IMR-90 (cell line): ENCODE results near the gene PRPF40B. TPM values are rescaled to one million over a fixed set of nuclear protein-coding genes. Genes with fewer than 3 reads are reported as not detected.

Experiments used
- ATAC-seq: fragments of 200-7000 bp; cut with Tn5 transposase; 2 replicates; pipeline ENCODE4 v1.9.1; 2020; ENCODE audit warnings: low read depth, mild to moderate bottlenecking, moderate library complexity
- BruUV-seq: library from RNA; stranded (reverse); fragments of 400-500 nt; replicated peaks from 2 replicates; lab custom pipeline; 2021; lab: Mats Ljungman, UMichigan
- CTCF ChIA-PET: fragments of 300-600 bp; formaldehyde crosslinking; extraction: SDS; loops from one replicate; lab custom pipeline; 2021; ENCODE audit warnings: antibody characterized with exemption; lab: Yijun Ruan, JAX
- POLR2A ChIA-PET: fragments of 300-600 bp; sonication (Branson Sonifier 250); formaldehyde crosslinking; loops from one replicate; lab custom pipeline; 2022; ENCODE audit warnings: antibody characterized with exemption; ENCODE audit not compliant: unreplicated experiment; lab: Charles Lee
- DNase-seq: peaks from one replicate; pipeline ENCODE4 v3.0.0; 2013
- H2AFZ ChIP-seq: replicated peaks from 2 replicates; pipeline ENCODE3; 2013; ENCODE audit warnings: low read length, mild to moderate bottlenecking; ENCODE audit not compliant: poor library complexity
- H2AK5ac ChIP-seq: 2 replicates; pipeline ENCODE4 v1.6.1; 2013; ENCODE audit warnings: low read depth, low read length, inconsistent platforms
- H2AK9ac ChIP-seq: replicated peaks from 2 replicates; pipeline ENCODE3; 2013; ENCODE audit warnings: mild to moderate bottlenecking, low read depth, low read length, moderate library complexity; ENCODE audit not compliant: poor library complexity
- H2BK120ac ChIP-seq: 2 replicates; pipeline ENCODE4 v1.6.1; 2013; ENCODE audit warnings: low read depth, low read length, inconsistent platforms
- H2BK15ac ChIP-seq: 3 replicates; pipeline ENCODE4 v1.6.1; 2013; ENCODE audit warnings: low read depth, low read length, inconsistent platforms
- H2BK20ac ChIP-seq: 2 replicates; pipeline ENCODE4 v1.6.1; 2013; ENCODE audit warnings: low read depth, mild to moderate bottlenecking, inconsistent platforms, low read length, moderate library complexity
- H2BK5ac ChIP-seq: 2 replicates; pipeline ENCODE4 v1.6.1; 2013; ENCODE audit warnings: mild to moderate bottlenecking, low read depth, low read length, inconsistent platforms; ENCODE audit not compliant: poor library complexity, severe bottlenecking
- H3K14ac ChIP-seq: replicated peaks from 2 replicates; pipeline ENCODE4 v1.6.1; 2013; ENCODE audit warnings: low read depth, low read length, inconsistent platforms
- H3K18ac ChIP-seq: 2 replicates; pipeline ENCODE4 v1.6.1; 2013; ENCODE audit warnings: low read depth, low read length, control low read depth
- H3K23ac ChIP-seq: 2 replicates; pipeline ENCODE4 v1.6.1; 2013; ENCODE audit warnings: low read depth, low read length, inconsistent platforms
- H3K27ac ChIP-seq: 2 replicates; pipeline ENCODE4 v1.5.1; 2013; ENCODE audit warnings: mild to moderate bottlenecking, control low read depth, low read length; ENCODE audit not compliant: insufficient read depth
- H3K27me3 ChIP-seq: 2 replicates; pipeline ENCODE4 v1.6.1; 2013; ENCODE audit warnings: low read length; ENCODE audit not compliant: control insufficient read depth, insufficient read depth
- H3K36me3 ChIP-seq: 2 replicates; pipeline ENCODE4 v1.6.1; 2013; ENCODE audit warnings: low read length, mixed read lengths; ENCODE audit not compliant: control insufficient read depth, insufficient read depth
- H3K4ac ChIP-seq: 2 replicates; pipeline ENCODE4 v1.6.1; 2013; ENCODE audit warnings: low read depth, low read length, inconsistent platforms
- H3K4me1 ChIP-seq: 2 replicates; pipeline ENCODE4 v1.6.1; 2013; ENCODE audit warnings: low read length, mixed read lengths; ENCODE audit not compliant: control insufficient read depth, insufficient read depth
- H3K4me2 ChIP-seq: 2 replicates; pipeline ENCODE4 v1.6.1; 2013; ENCODE audit warnings: low read depth, mild to moderate bottlenecking, control low read depth, low read length, moderate library complexity
- H3K4me3 ChIP-seq: 2 replicates; pipeline ENCODE4 v1.5.1; 2013; ENCODE audit warnings: low read depth, mild to moderate bottlenecking, control low read depth, low read length, moderate library complexity; ENCODE audit not compliant: insufficient read depth
- H3K56ac ChIP-seq: 2 replicates; pipeline ENCODE4 v1.6.1; 2013; ENCODE audit warnings: low read length, inconsistent platforms; ENCODE audit not compliant: insufficient read depth; ENCODE audit errors: extremely low read depth
- H3K79me1 ChIP-seq, 2 experiments: 2 replicates each; pipeline ENCODE4 v1.6.1; 2013; ENCODE audit warnings: low read length in 2 of 2, inconsistent platforms in 1 of 2, low read depth in 1 of 2
- H3K9ac ChIP-seq: 2 replicates; pipeline ENCODE4 v1.6.1; 2013; ENCODE audit warnings: low read depth, low read length, control low read depth
- H3K9me1 ChIP-seq: 2 replicates; pipeline ENCODE4 v1.6.1; 2013; ENCODE audit warnings: low read length, inconsistent platforms; ENCODE audit not compliant: insufficient read depth
- H3K9me3 ChIP-seq: 2 replicates; pipeline ENCODE4 v1.6.1; 2013; ENCODE audit warnings: low read length; ENCODE audit not compliant: control insufficient read depth, insufficient read depth
- H4K20me1 ChIP-seq: 2 replicates; pipeline ENCODE4 v1.6.1; 2013; ENCODE audit warnings: low read length, inconsistent platforms; ENCODE audit not compliant: insufficient read depth
- H4K5ac ChIP-seq: 2 replicates; pipeline ENCODE4 v1.6.1; 2013; ENCODE audit warnings: mild to moderate bottlenecking, low read depth, low read length, control low read depth
- H4K8ac ChIP-seq, 2 experiments: 2 replicates each; pipeline ENCODE4 v1.6.1; 2013; ENCODE audit warnings: low read depth in 2 of 2, low read length in 2 of 2, control low read depth in 1 of 2, inconsistent platforms in 1 of 2
- H4K91ac ChIP-seq: 2 replicates; pipeline ENCODE4 v1.6.1; 2013; ENCODE audit warnings: low read depth, low read length, inconsistent platforms; ENCODE audit not compliant: insufficient read depth
- BHLHE40 ChIP-seq: fragments of 150-350 bp; IDR thresholded peaks from 2 replicates; pipeline ENCODE4 v1.6.1; 2016; ENCODE audit warnings: mild to moderate bottlenecking, low read depth, low read length
- CHD1 ChIP-seq: IDR thresholded peaks from 2 replicates; pipeline ENCODE4 v1.6.1; 2012; ENCODE audit warnings: low read depth, low read length, improper control_type of control experiment
- FOS ChIP-seq: fragments of 150-350 bp; IDR thresholded peaks from 2 replicates; pipeline ENCODE4 v1.6.1; 2016; ENCODE audit warnings: low read depth, low read length
- MAFK ChIP-seq: IDR thresholded peaks from 2 replicates; pipeline ENCODE4 v1.6.1; 2012; ENCODE audit warnings: low read depth, low read length, improper control_type of control experiment
- MAZ ChIP-seq: IDR thresholded peaks from 2 replicates; pipeline ENCODE4 v1.6.1; 2012; ENCODE audit warnings: low read depth, mild to moderate bottlenecking, low read length, improper control_type of control experiment, moderate library complexity, borderline replicate concordance
- MXI1 ChIP-seq: IDR thresholded peaks from 2 replicates; pipeline ENCODE4 v1.6.1; 2012; ENCODE audit warnings: low read depth, mild to moderate bottlenecking, low read length, moderate library complexity, borderline replicate concordance
- NFE2L2 ChIP-seq: fragments of 150-350 bp; IDR thresholded peaks from 2 replicates; pipeline ENCODE4 v1.6.1; 2016; ENCODE audit warnings: low read depth, mild to moderate bottlenecking, low read length
- POLR2A ChIP-seq: IDR thresholded peaks from 2 replicates; pipeline ENCODE4 v1.6.1; 2012; ENCODE audit warnings: mild to moderate bottlenecking, low read depth, low read length
- RAD21 ChIP-seq: IDR thresholded peaks from 2 replicates; pipeline ENCODE4 v1.6.1; 2012; ENCODE audit warnings: low read length, improper control_type of control experiment
- RCOR1 ChIP-seq: IDR thresholded peaks from 2 replicates; pipeline ENCODE4 v1.6.1; 2012; ENCODE audit warnings: mild to moderate bottlenecking, low read length, improper control_type of control experiment; ENCODE audit not compliant: insufficient replicate concordance
- RFX5 ChIP-seq: IDR thresholded peaks from 2 replicates; pipeline ENCODE4 v1.8.0; 2012; ENCODE audit warnings: low read depth, mild to moderate bottlenecking, low read length, moderate library complexity
- SMC3 ChIP-seq: fragments of 150-350 bp; IDR thresholded peaks from 2 replicates; pipeline ENCODE4 v1.6.1; 2016; ENCODE audit warnings: low read depth, mild to moderate bottlenecking, antibody characterized with exemption, low read length, moderate library complexity
- WGBS, 2 experiments: methylation state at CpG; one replicate each; pipeline versions ENCODE4 v1.1.5 to v1.1.7; 2013; ENCODE audit warnings: missing lambda C conversion rate in 2 of 2; ENCODE audit not compliant: insufficient read length in 1 of 2; ENCODE audit errors: extremely low coverage in 2 of 2; 5-methylcytosine and 5-hydroxymethylcytosine counted together
- dilution Hi-C: fragments of 300-500 bp; cut with HindIII; formaldehyde crosslinking; loops from one replicate; pipeline ENCODE4 v1.14.3; 2018; ENCODE audit warnings: low sequenced_read_pairs; ENCODE audit not compliant: unreplicated experiment
- in situ Hi-C: fragments of 300-500 bp; cut with MboI; formaldehyde crosslinking; loops from 3 replicates; pipeline ENCODE4 v1.14.3; 2019; ENCODE audit warnings: low sequenced_read_pairs, inconsistent platforms, mixed read lengths
- intact Hi-C: fragments of 100-400 bp; cut with micrococcal nuclease; formaldehyde crosslinking; loops from 2 replicates; pipeline ENCODE4 v1.10.0; 2022
- polyA plus RNA-seq, 3 experiments: library from polyadenylated mRNA; depleted of rRNA; stranded (reverse); fragments of >200 nt; gene quantifications; 2 replicates each; pipeline ENCODE4 v1.2.3, GENCODE V29; 2012; ENCODE audit warnings: low replicate concordance in 1 of 3
- total RNA-seq: library from RNA; depleted of rRNA; stranded (reverse); fragments of >200 nt; gene quantifications from 2 replicates; pipeline ENCODE4 v1.2.3, GENCODE V29; 2012
- TF ChIP-seq, protein P1 (sequence below): conservative IDR thresholded peaks from 2 replicates; pipeline ENCODE4 v1.5.1; 2012; ENCODE audit warnings: mild to moderate bottlenecking, low read depth, low read length, improper control_type of control experiment
- TF ChIP-seq, protein P2 (sequence below): fragments of 150-350 bp; IDR thresholded peaks from 2 replicates; pipeline ENCODE4 v1.6.1; 2017; ENCODE audit warnings: mild to moderate bottlenecking, antibody characterized with exemption, low read length, low read depth
- TF ChIP-seq, protein P3 (sequence below): fragments of 150-350 bp; IDR thresholded peaks from 2 replicates; pipeline ENCODE4 v1.6.1; 2016; ENCODE audit warnings: low read depth, mild to moderate bottlenecking, low read length, moderate library complexity, borderline replicate concordance

Gene PRPF40B
- total and polyA plus RNA-seq, 2 of the 4 experiments (the other 2 are of a cell fraction): 5.0 to 11.8 TPM

DNA sequence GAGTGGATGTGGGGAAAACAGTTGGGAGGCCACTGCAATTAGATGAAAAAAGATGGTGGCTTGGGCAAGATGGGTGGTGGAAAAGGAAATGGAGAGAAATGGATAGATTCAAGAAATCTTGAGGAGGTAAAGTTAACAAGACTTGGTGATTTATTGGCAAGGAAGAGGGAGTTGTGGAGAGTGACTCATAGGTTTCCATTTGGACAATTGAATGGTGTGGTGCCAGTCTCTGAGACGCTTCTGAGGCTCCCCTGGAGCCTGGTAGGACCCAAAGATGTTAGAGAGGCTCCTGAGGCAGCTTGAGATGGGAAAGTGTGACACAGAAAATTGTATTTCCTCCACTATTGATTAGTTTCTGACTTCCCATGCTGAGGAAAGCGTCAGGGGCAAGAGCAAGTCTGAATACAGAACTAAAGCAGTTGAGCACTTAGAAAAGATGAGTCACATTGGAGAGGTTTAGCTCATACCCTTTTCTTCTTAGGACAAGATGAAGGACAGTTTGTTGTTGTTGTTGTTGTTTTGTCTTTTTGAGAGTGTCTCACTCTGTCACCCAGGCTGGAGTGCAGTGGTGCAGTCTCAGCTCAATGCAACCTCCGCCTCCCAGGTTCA is 4.5 kb downstream of the PRPF40B start:
- no peak overlapping the region for H2BK5ac ChIP-seq
- no peak overlapping the region for H3K27ac ChIP-seq
- H3K4me1 ChIP-seq: peaks cover 4% of the 10 kb centered on the region; the same call in 1 of the 2 replicates
- no peaks in the 10 kb centered on the region for H3K27me3 ChIP-seq
- H3K9ac ChIP-seq: no peak overlapping the region
- ChIA-PET POLR2A (interaction anchor here (0.6 kb wide), 1 partner anchor 117 kb away, joined by 3 read pairs; no protein-coding TSS in a partner anchor), CTCF (interaction anchor here (0.6 kb wide), 1 partner anchor 437 kb away, joined by 6 read pairs; no protein-coding TSS in a partner anchor)
- BruUV-seq: no TSS peak
- DNase-seq (peak; percentile 49), ATAC-seq (no peak)
- H4K91ac ChIP-seq: no peak overlapping the region
- dilution Hi-C loops (no loop called here), in situ Hi-C loops (no loop called here), intact Hi-C loops (no loop called here)
- no peak overlapping the region for H2AFZ ChIP-seq
- no peak overlapping the region for H3K4me2 ChIP-seq
- H3K9me3 ChIP-seq: no peaks in the 10 kb centered on the region
- TF ChIP-seq NFE2L2 (no peak), SMC3 (no peak), MAFK (no peak), FOS (no peak), MXI1 (no peak), BHLHE40 (no peak), CHD1 (no peak), POLR2A (no peak), RCOR1 (no peak), RFX5 (no peak), MAZ (no peak), RAD21 (no peak)
- TF ChIP-seq, protein P1, sequence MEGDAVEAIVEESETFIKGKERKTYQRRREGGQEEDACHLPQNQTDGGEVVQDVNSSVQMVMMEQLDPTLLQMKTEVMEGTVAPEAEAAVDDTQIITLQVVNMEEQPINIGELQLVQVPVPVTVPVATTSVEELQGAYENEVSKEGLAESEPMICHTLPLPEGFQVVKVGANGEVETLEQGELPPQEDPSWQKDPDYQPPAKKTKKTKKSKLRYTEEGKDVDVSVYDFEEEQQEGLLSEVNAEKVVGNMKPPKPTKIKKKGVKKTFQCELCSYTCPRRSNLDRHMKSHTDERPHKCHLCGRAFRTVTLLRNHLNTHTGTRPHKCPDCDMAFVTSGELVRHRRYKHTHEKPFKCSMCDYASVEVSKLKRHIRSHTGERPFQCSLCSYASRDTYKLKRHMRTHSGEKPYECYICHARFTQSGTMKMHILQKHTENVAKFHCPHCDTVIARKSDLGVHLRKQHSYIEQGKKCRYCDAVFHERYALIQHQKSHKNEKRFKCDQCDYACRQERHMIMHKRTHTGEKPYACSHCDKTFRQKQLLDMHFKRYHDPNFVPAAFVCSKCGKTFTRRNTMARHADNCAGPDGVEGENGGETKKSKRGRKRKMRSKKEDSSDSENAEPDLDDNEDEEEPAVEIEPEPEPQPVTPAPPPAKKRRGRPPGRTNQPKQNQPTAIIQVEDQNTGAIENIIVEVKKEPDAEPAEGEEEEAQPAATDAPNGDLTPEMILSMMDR: no peak
- TF ChIP-seq, protein P2, sequence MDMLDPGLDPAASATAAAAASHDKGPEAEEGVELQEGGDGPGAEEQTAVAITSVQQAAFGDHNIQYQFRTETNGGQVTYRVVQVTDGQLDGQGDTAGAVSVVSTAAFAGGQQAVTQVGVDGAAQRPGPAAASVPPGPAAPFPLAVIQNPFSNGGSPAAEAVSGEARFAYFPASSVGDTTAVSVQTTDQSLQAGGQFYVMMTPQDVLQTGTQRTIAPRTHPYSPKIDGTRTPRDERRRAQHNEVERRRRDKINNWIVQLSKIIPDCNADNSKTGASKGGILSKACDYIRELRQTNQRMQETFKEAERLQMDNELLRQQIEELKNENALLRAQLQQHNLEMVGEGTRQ: no peak
- TF ChIP-seq, protein P3, sequence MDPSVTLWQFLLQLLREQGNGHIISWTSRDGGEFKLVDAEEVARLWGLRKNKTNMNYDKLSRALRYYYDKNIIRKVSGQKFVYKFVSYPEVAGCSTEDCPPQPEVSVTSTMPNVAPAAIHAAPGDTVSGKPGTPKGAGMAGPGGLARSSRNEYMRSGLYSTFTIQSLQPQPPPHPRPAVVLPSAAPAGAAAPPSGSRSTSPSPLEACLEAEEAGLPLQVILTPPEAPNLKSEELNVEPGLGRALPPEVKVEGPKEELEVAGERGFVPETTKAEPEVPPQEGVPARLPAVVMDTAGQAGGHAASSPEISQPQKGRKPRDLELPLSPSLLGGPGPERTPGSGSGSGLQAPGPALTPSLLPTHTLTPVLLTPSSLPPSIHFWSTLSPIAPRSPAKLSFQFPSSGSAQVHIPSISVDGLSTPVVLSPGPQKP: no peak
- H3K4me3 ChIP-seq: no peak overlapping the region
- H3K4ac ChIP-seq: no peak overlapping the region
- peaks cover 7% of the 10 kb centered on the region for H3K36me3 ChIP-seq
- H2BK120ac ChIP-seq: no peak overlapping the region
- H2BK15ac ChIP-seq: no peak overlapping the region
- peaks cover 2 to 3% of the 10 kb centered on the region in 2 experiments; a peak in 3 of 4 replicates for H3K79me1 ChIP-seq
- H3K23ac ChIP-seq: no peak overlapping the region
- H3K9me1 ChIP-seq: 0 out of 2 replicates have a peak, but pooled peaks cover 3% of the 10 kb centered on the region
- H2AK9ac ChIP-seq: no peak overlapping the region
- no peaks in the 10 kb centered on the region for H4K20me1 ChIP-seq
- H3K18ac ChIP-seq: no peak overlapping the region
- H2BK20ac ChIP-seq: no peak overlapping the region
- no peak overlapping the region for H3K14ac ChIP-seq
- H3K56ac ChIP-seq: no peak overlapping the region
- H4K8ac ChIP-seq: no peak overlapping the region
- H2AK5ac ChIP-seq: no peak overlapping the region
- H4K5ac ChIP-seq: no peak overlapping the region
- no CpG with 5 or more reads among the region's 3 CpGs for WGBS, 2 experiments
